Measurements from ENCODE around the gene MMP28.
"Not testable (repeated sequence)": the region's sequence is repeated elsewhere in the genome, so short reads cannot be mapped to it uniquely, and the experiment has no call there.

DNA sequence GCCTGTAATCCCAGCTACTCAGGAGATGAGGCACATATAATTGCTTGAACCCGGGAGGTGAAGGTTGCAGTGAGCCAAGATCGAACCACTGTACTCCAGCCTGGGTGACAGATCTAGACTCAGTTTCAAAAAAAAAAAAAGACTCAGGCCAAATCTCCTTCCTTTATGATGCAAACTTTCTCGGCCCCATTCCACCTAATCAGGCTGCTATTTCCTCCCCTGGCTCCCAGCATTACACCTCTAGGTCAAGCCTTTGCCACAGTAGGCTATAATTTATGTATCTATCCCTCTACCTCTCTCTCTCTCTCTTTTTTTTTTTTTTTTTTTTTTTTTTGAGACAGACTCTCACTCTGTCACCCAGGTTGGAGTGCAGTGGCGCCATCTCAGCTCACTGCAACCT is 43.9 kb downstream of the MMP28 start:
- TF ChIP-seq, protein P1, sequence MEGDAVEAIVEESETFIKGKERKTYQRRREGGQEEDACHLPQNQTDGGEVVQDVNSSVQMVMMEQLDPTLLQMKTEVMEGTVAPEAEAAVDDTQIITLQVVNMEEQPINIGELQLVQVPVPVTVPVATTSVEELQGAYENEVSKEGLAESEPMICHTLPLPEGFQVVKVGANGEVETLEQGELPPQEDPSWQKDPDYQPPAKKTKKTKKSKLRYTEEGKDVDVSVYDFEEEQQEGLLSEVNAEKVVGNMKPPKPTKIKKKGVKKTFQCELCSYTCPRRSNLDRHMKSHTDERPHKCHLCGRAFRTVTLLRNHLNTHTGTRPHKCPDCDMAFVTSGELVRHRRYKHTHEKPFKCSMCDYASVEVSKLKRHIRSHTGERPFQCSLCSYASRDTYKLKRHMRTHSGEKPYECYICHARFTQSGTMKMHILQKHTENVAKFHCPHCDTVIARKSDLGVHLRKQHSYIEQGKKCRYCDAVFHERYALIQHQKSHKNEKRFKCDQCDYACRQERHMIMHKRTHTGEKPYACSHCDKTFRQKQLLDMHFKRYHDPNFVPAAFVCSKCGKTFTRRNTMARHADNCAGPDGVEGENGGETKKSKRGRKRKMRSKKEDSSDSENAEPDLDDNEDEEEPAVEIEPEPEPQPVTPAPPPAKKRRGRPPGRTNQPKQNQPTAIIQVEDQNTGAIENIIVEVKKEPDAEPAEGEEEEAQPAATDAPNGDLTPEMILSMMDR (conservative IDR thresholded peaks at IDR 0.05; ENCODE audit: low read depth, low read length) = not testable (repeated sequence)
- not testable (repeated sequence) for TF ChIP-seq MAZ (IDR thresholded peaks at IDR 0.05; ENCODE audit: borderline replicate concordance, low read depth, low read length); CHD1 (IDR thresholded peaks at IDR 0.05; ENCODE audit: low read depth, low read length); MAFK (IDR thresholded peaks at IDR 0.05; ENCODE audit: low read depth, low read length); POLR2A (IDR thresholded peaks at IDR 0.05; ENCODE audit: low read depth, low read length); SMC3 (IDR thresholded peaks at IDR 0.05; ENCODE audit: low read depth, low read length); CEBPB (IDR thresholded peaks at IDR 0.05; ENCODE audit: low read depth, low read length); BHLHE40 (IDR thresholded peaks at IDR 0.05; ENCODE audit: low read depth, low read length); RFX5 (IDR thresholded peaks at IDR 0.05; ENCODE audit: low read depth, low read length); FOS (IDR thresholded peaks at IDR 0.05; ENCODE audit: low read depth, low read length); RAD21 (IDR thresholded peaks at IDR 0.05; ENCODE audit: low read length); RCOR1 (IDR thresholded peaks at IDR 0.05; ENCODE audit: insufficient replicate concordance, low read length)
- TF ChIP-seq, protein P2, sequence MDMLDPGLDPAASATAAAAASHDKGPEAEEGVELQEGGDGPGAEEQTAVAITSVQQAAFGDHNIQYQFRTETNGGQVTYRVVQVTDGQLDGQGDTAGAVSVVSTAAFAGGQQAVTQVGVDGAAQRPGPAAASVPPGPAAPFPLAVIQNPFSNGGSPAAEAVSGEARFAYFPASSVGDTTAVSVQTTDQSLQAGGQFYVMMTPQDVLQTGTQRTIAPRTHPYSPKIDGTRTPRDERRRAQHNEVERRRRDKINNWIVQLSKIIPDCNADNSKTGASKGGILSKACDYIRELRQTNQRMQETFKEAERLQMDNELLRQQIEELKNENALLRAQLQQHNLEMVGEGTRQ (IDR thresholded peaks at IDR 0.05; ENCODE audit: low read depth, low read length) = not testable (repeated sequence)

All from IMR-90 (cell line).